ENCODE results near the gene APOBEC3H.
"Not testable (repeated sequence)": the region's sequence is repeated elsewhere in the genome, so short reads cannot be mapped to it uniquely, and the experiment has no call there.

APOBEC3H gene

GRCh38 chr22:39097098-39098020, at the start of gene APOBEC3H:
APOBEC3H (plus strand) TSS chr22:39097244; CDS start chr22:39100279, 3,035 bp downstream.
- DNase-seq = peak; percentile 33

GRCh38 chr22:39049486-39049885, 47.6 kb upstream of the APOBEC3H start:
- DNase-seq = not testable (repeated sequence)

GRCh38 chr22:39051844-39052495, 45.1 kb upstream of the APOBEC3H start:
- not testable (repeated sequence) for DNase-seq

- DNase-seq = no peak
Measured at GRCh38 chr22:39055658-39056057, 41.4 kb upstream of the APOBEC3H start.

GRCh38 chr22:39061290-39061689, 35.8 kb upstream of the APOBEC3H start:
- DNase-seq = not testable (repeated sequence)

- DNase-seq = not testable (repeated sequence)
Measured at GRCh38 chr22:39061951-39062350, 35.1 kb upstream of the APOBEC3H start.

GRCh38 chr22:39063904-39064303, 33.1 kb upstream of the APOBEC3H start:
- DNase-seq = not testable (repeated sequence)

- DNase-seq = not testable (repeated sequence)
Measured at GRCh38 chr22:39066442-39067276, 30.4 kb upstream of the APOBEC3H start.

GRCh38 chr22:39068033-39068785, 28.8 kb upstream of the APOBEC3H start:
- DNase-seq = no peak

GRCh38 chr22:39070186-39070585, 26.9 kb upstream of the APOBEC3H start:
- no peak for DNase-seq

- not testable (repeated sequence) for DNase-seq
Measured at GRCh38 chr22:39072581-39072981, 24.5 kb upstream of the APOBEC3H start.

GRCh38 chr22:39073981-39074380, 23.1 kb upstream of the APOBEC3H start:
- DNase-seq = no peak

GRCh38 chr22:39076155-39077025, 20.7 kb upstream of the APOBEC3H start:
- not testable (repeated sequence) for DNase-seq

- not testable (repeated sequence) for DNase-seq
Measured at GRCh38 chr22:39077026-39077840, 19.8 kb upstream of the APOBEC3H start, which contains the start of gene APOBEC3G. APOBEC3G (plus strand) TSS chr22:39077275; CDS start chr22:39077362, 87 bp downstream.

- not testable (repeated sequence) for DNase-seq
Measured at GRCh38 chr22:39077912-39078311, 19.1 kb upstream of the APOBEC3H start.

GRCh38 chr22:39078329-39078728, 18.7 kb upstream of the APOBEC3H start:
- DNase-seq = no peak

GRCh38 chr22:39079054-39079637, 17.9 kb upstream of the APOBEC3H start:
- not testable (repeated sequence) for DNase-seq

- no peak for DNase-seq
Measured at GRCh38 chr22:39080052-39080762, 16.8 kb upstream of the APOBEC3H start.

GRCh38 chr22:39081016-39081415, 16.0 kb upstream of the APOBEC3H start:
- DNase-seq = no peak
